ENCODE results near the gene MIGA1.

DNA sequence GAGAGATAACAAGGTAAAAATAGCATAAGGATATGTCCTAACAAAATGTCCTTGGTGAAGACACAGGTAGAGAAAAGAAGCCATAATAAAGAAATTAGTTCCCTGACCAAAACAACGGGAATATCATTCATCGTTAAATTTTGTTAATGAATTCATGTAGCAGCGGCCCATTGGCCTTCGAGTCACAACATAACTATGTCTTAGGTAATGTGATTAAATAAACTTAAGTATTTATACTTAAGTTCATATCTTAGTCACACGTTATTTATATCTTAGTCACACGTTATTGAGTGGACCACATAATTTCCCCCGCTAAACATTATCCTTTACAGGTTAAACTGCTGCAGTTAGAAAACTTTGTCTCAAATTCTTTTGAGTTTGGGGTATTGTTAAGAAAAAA is 110.2 kb downstream of the MIGA1 start:
- no peak for TF ChIP-seq POLR2AphosphoS5 (IDR thresholded peaks at IDR 0.05; ENCODE audit: low read depth, low read length)
- no peak for TF ChIP-seq TAF1 (IDR thresholded peaks at IDR 0.05; ENCODE audit: borderline replicate concordance, low read depth, low read length)
- no peak for TF ChIP-seq POLR2A (IDR thresholded peaks at IDR 0.05; ENCODE audit: low read depth, low read length)
